IMR-90 (cell line): ENCODE data around the gene FNDC5.

ENCODE experiments used
- POLR2A ChIP-seq: IDR thresholded peaks from 2 replicates; pipeline ENCODE4 v1.6.1; 2012; ENCODE audit warnings: mild to moderate bottlenecking, low read depth, low read length
- RCOR1 ChIP-seq: IDR thresholded peaks from 2 replicates; pipeline ENCODE4 v1.6.1; 2012; ENCODE audit warnings: mild to moderate bottlenecking, low read length, improper control_type of control experiment; ENCODE audit not compliant: insufficient replicate concordance
- TF ChIP-seq, protein P1 (sequence below): conservative IDR thresholded peaks from 2 replicates; pipeline ENCODE4 v1.5.1; 2012; ENCODE audit warnings: mild to moderate bottlenecking, low read depth, low read length, improper control_type of control experiment

DNA sequence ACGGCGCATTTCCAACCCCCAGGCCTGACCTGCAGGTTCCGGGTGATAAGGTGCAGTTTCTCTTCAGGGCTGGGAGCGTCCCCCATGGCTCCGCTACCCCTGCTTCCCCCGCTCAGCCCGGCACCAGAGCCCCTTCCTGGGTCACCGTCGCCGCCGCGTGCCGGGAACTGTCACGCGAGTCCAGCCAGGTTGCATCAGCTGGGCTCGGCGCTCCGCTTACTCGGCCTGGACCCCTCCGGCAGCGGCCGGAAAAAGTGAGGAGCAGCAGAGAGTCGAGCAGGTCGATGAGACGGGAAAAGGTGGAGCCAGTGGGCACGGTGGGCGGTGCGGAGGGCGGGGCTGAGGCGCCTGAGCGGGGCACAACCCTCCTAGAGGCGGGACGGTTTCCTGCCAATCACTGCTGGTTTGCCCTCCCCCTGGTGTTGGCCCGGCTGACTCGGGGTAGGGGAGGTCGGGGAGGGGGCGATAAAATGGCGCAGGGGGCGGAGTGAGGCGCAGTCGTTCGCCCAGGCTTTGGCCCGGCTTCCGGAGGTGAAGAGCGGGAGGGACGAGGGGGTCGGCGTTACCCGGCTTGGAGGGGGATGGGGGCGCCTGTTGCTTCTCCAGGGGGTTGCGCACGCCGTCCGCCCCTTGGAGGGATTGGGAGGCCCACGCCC is 53.4 kb downstream of the FNDC5 start, which contains the start of the genes S100PBP and YARS1:
- TF ChIP-seq POLR2A (peak; percentile 80), RCOR1 (no peak)
- TF ChIP-seq, protein P1, sequence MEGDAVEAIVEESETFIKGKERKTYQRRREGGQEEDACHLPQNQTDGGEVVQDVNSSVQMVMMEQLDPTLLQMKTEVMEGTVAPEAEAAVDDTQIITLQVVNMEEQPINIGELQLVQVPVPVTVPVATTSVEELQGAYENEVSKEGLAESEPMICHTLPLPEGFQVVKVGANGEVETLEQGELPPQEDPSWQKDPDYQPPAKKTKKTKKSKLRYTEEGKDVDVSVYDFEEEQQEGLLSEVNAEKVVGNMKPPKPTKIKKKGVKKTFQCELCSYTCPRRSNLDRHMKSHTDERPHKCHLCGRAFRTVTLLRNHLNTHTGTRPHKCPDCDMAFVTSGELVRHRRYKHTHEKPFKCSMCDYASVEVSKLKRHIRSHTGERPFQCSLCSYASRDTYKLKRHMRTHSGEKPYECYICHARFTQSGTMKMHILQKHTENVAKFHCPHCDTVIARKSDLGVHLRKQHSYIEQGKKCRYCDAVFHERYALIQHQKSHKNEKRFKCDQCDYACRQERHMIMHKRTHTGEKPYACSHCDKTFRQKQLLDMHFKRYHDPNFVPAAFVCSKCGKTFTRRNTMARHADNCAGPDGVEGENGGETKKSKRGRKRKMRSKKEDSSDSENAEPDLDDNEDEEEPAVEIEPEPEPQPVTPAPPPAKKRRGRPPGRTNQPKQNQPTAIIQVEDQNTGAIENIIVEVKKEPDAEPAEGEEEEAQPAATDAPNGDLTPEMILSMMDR: no peak
